Measurements from ENCODE around the gene XCL2.
"Not testable (repeated sequence)": the region's sequence is repeated elsewhere in the genome, so short reads cannot be mapped to it uniquely, and the experiment has no call there.

Gene XCL2

GRCh38 chr1:168570652-168571051 lies 26.9 kb upstream of the XCL2 start:
- Mint-ChIP-seq H3K9me3 (no peaks in the 10 kb centered on the region), H3K27ac (no peak overlapping the region), H3K4me3 (no peak overlapping the region), H3K36me3 (no peaks in the 10 kb centered on the region), H3K27me3 (peaks cover 27% of the 10 kb centered on the region), H3K4me1 (no peaks in the 10 kb centered on the region)
- ATAC-seq, result no peak

GRCh38 chr1:168568346-168568745 lies 24.5 kb upstream of the XCL2 start:
- H3K4me1 Mint-ChIP-seq, result no peaks in the 10 kb centered on the region
- no peak overlapping the region for H3K27ac Mint-ChIP-seq
- ATAC-seq, result no peak
- H3K36me3 Mint-ChIP-seq, result no peaks in the 10 kb centered on the region
- H3K4me3 Mint-ChIP-seq, result no peak overlapping the region
- H3K9me3 Mint-ChIP-seq, result peaks cover 2% of the 10 kb centered on the region
- H3K27me3 Mint-ChIP-seq, result peaks cover 24% of the 10 kb centered on the region

GRCh38 chr1:168567568-168567967 lies 23.8 kb upstream of the XCL2 start:
- no peaks in the 10 kb centered on the region for H3K4me1 Mint-ChIP-seq
- no peak for ATAC-seq
- no peak overlapping the region for H3K27ac Mint-ChIP-seq
- H3K9me3 Mint-ChIP-seq, result peaks cover 3% of the 10 kb centered on the region
- peaks cover 32% of the 10 kb centered on the region for H3K27me3 Mint-ChIP-seq
- no peak overlapping the region for H3K4me3 Mint-ChIP-seq
- no peaks in the 10 kb centered on the region for H3K36me3 Mint-ChIP-seq

GRCh38 chr1:168567007-168567406 lies 23.2 kb upstream of the XCL2 start:
- no peak overlapping the region for H3K4me3 Mint-ChIP-seq
- peaks cover 3% of the 10 kb centered on the region for H3K9me3 Mint-ChIP-seq
- no peak for ATAC-seq
- no peak overlapping the region for H3K27ac Mint-ChIP-seq
- no peaks in the 10 kb centered on the region for H3K4me1 Mint-ChIP-seq
- H3K27me3 Mint-ChIP-seq, result peaks cover 37% of the 10 kb centered on the region
- H3K36me3 Mint-ChIP-seq, result no peaks in the 10 kb centered on the region

GRCh38 chr1:168565825-168566224 lies 22.0 kb upstream of the XCL2 start:
- no peaks in the 10 kb centered on the region for H3K4me1 Mint-ChIP-seq
- peaks cover 3% of the 10 kb centered on the region for H3K9me3 Mint-ChIP-seq
- no peak overlapping the region for H3K27ac Mint-ChIP-seq
- peaks cover 49% of the 10 kb centered on the region for H3K27me3 Mint-ChIP-seq
- H3K4me3 Mint-ChIP-seq, result no peak overlapping the region
- no peak for ATAC-seq
- no peaks in the 10 kb centered on the region for H3K36me3 Mint-ChIP-seq

GRCh38 chr1:168561989-168562388 lies 18.2 kb upstream of the XCL2 start:
- H3K27ac Mint-ChIP-seq, result no peak overlapping the region
- H3K9me3 Mint-ChIP-seq, result peaks cover 3% of the 10 kb centered on the region
- H3K4me3 Mint-ChIP-seq, result no peak overlapping the region
- ATAC-seq, result no peak
- no peaks in the 10 kb centered on the region for H3K36me3 Mint-ChIP-seq
- H3K4me1 Mint-ChIP-seq, result no peaks in the 10 kb centered on the region
- H3K27me3 Mint-ChIP-seq, result peaks cover 47% of the 10 kb centered on the region

GRCh38 chr1:168560370-168560769 lies 16.6 kb upstream of the XCL2 start:
- no peaks in the 10 kb centered on the region for H3K36me3 Mint-ChIP-seq
- peaks cover 3% of the 10 kb centered on the region for H3K9me3 Mint-ChIP-seq
- ATAC-seq, result no peak
- peaks cover 54% of the 10 kb centered on the region for H3K27me3 Mint-ChIP-seq
- H3K4me3 Mint-ChIP-seq, result no peak overlapping the region
- no peak overlapping the region for H3K27ac Mint-ChIP-seq
- H3K4me1 Mint-ChIP-seq, result no peaks in the 10 kb centered on the region

GRCh38 chr1:168556647-168557046 lies 12.8 kb upstream of the XCL2 start:
- H3K36me3 Mint-ChIP-seq, result no peaks in the 10 kb centered on the region
- ATAC-seq, result no peak
- H3K4me3 Mint-ChIP-seq, result no peak overlapping the region
- H3K27ac Mint-ChIP-seq, result no peak overlapping the region
- no peaks in the 10 kb centered on the region for H3K9me3 Mint-ChIP-seq
- peaks cover 27% of the 10 kb centered on the region for H3K27me3 Mint-ChIP-seq
- H3K4me1 Mint-ChIP-seq, result no peaks in the 10 kb centered on the region

GRCh38 chr1:168555508-168556046 lies 11.8 kb upstream of the XCL2 start:
- Mint-ChIP-seq H3K9me3 (no peaks in the 10 kb centered on the region), H3K4me3 (no peak overlapping the region), H3K27ac (no peak overlapping the region), H3K36me3 (no peaks in the 10 kb centered on the region), H3K4me1 (no peaks in the 10 kb centered on the region), H3K27me3 (peaks cover 16% of the 10 kb centered on the region)
- ATAC-seq, result no peak

GRCh38 chr1:168554603-168555483 lies 11.0 kb upstream of the XCL2 start:
- H3K9me3 Mint-ChIP-seq, result no peaks in the 10 kb centered on the region
- no peak overlapping the region for H3K4me3 Mint-ChIP-seq
- no peak overlapping the region for H3K27ac Mint-ChIP-seq
- no peaks in the 10 kb centered on the region for H3K36me3 Mint-ChIP-seq
- no peaks in the 10 kb centered on the region for H3K4me1 Mint-ChIP-seq
- no peak for ATAC-seq
- peaks cover 12% of the 10 kb centered on the region for H3K27me3 Mint-ChIP-seq

- H3K4me3 Mint-ChIP-seq, result no peak overlapping the region
- no peak overlapping the region for H3K27ac Mint-ChIP-seq
- H3K27me3 Mint-ChIP-seq, result peaks cover 12% of the 10 kb centered on the region
- H3K4me1 Mint-ChIP-seq, result no peaks in the 10 kb centered on the region
- no peaks in the 10 kb centered on the region for H3K36me3 Mint-ChIP-seq
- peak; percentile 50 for ATAC-seq
- no peaks in the 10 kb centered on the region for H3K9me3 Mint-ChIP-seq
These were observed 10.1 kb upstream of the XCL2 start for GRCh38 chr1:168553680-168554553.

GRCh38 chr1:168552961-168553360 lies 9.2 kb upstream of the XCL2 start:
- Mint-ChIP-seq H3K27ac (no peak overlapping the region), H3K4me3 (no peak overlapping the region), H3K4me1 (no peaks in the 10 kb centered on the region), H3K36me3 (no peaks in the 10 kb centered on the region), H3K9me3 (no peaks in the 10 kb centered on the region), H3K27me3 (peaks cover 12% of the 10 kb centered on the region)
- no peak for ATAC-seq

GRCh38 chr1:168551688-168552087 lies 7.9 kb upstream of the XCL2 start:
- ATAC-seq, result no peak
- no peak overlapping the region for H3K27ac Mint-ChIP-seq
- H3K27me3 Mint-ChIP-seq, result peaks cover 12% of the 10 kb centered on the region
- H3K36me3 Mint-ChIP-seq, result no peaks in the 10 kb centered on the region
- no peak overlapping the region for H3K4me3 Mint-ChIP-seq
- H3K4me1 Mint-ChIP-seq, result no peaks in the 10 kb centered on the region
- H3K9me3 Mint-ChIP-seq, result peaks cover 3% of the 10 kb centered on the region

GRCh38 chr1:168550971-168551370 lies 7.2 kb upstream of the XCL2 start:
- no peak overlapping the region for H3K4me3 Mint-ChIP-seq
- ATAC-seq, result no peak

GRCh38 chr1:168546553-168546895 lies 2.7 kb upstream of the XCL2 start:
- not testable (repeated sequence) for H3K27me3 Mint-ChIP-seq, H3K27ac Mint-ChIP-seq, H3K9me3 Mint-ChIP-seq, ATAC-seq, H3K4me3 Mint-ChIP-seq, H3K4me1 Mint-ChIP-seq, H3K36me3 Mint-ChIP-seq

More at GRCh38 chr1:168550971-168551370, 7.2 kb upstream of the XCL2 start:
- H3K9me3 Mint-ChIP-seq, result peaks cover 3% of the 10 kb centered on the region
- no peaks in the 10 kb centered on the region for H3K36me3 Mint-ChIP-seq
- no peak overlapping the region for H3K27ac Mint-ChIP-seq
- H3K4me1 Mint-ChIP-seq, result no peaks in the 10 kb centered on the region
- peaks cover 9% of the 10 kb centered on the region for H3K27me3 Mint-ChIP-seq
